Activated T-helper 1 cell treated with anti-CD3 and anti-CD28 coated beads, Interleukin-12 subunit alpha, Interleukin-12 subunit beta, Interleukin-2, Interleukin-4 antibody, amounts not matched to agents 30 ng/mL and 10 ng/mL and 1 ng/mL, durations not matched to agents 14 hours and 24 hours and 36 hours (primary cell): Measurements from ENCODE around the gene PAX7. TPM values are rescaled to one million over a fixed set of nuclear protein-coding genes. Genes with fewer than 3 reads are reported as not detected.

Experiments used
- DNase-seq: peaks from one replicate; pipeline ENCODE4 v3.0.0; 2021; ENCODE audit warnings: low spot score
- H3K27ac Mint-ChIP-seq: one replicate; pipeline ENCODE4 v1.8.0; 2021; ENCODE audit warnings: mild to moderate bottlenecking, mixed read lengths
- H3K27me3 Mint-ChIP-seq: one replicate; pipeline ENCODE4 v1.8.0; 2022; ENCODE audit warnings: mild to moderate bottlenecking, moderate library complexity, mixed read lengths; ENCODE audit not compliant: insufficient read depth
- H3K36me3 Mint-ChIP-seq: one replicate; pipeline ENCODE4 v1.8.0; 2021; ENCODE audit warnings: low read depth, mixed read lengths
- H3K4me1 Mint-ChIP-seq: one replicate; pipeline ENCODE4 v1.8.0; 2021; ENCODE audit warnings: low read depth, mixed read lengths
- H3K4me3 Mint-ChIP-seq: one replicate; pipeline ENCODE4 v1.8.0; 2021; ENCODE audit warnings: mild to moderate bottlenecking, moderate library complexity, mixed read lengths
- H3K9me3 Mint-ChIP-seq: one replicate; pipeline ENCODE4 v1.8.0; 2021; ENCODE audit warnings: mixed read lengths
- intact Hi-C: fragments of 100-400 bp; cut with micrococcal nuclease; formaldehyde crosslinking; loops from one replicate; pipeline ENCODE4 v1.15.1; 2024
- total RNA-seq: library from RNA; stranded (reverse); gene quantifications from 2 replicates; pipeline ENCODE4 v1.2.3, GENCODE V29; 2022

Gene PAX7
- total RNA-seq, 1 donor from 2014 or later: not detected

GRCh38 chr1:18712252-18712600, 81.6 kb downstream of the PAX7 start:
- Mint-ChIP-seq H3K9me3 (no peaks in the 10 kb centered on the region), H3K4me1 (no peaks in the 10 kb centered on the region), H3K36me3 (no peaks in the 10 kb centered on the region), H3K27ac (no peak overlapping the region), H3K4me3 (no peak overlapping the region), H3K27me3 (peaks cover 19% of the 10 kb centered on the region)
- no peak for DNase-seq
- intact Hi-C loops: no loop called here

GRCh38 chr1:18714404-18715175, 83.9 kb downstream of the PAX7 start:
- no peak for DNase-seq
- Mint-ChIP-seq H3K9me3 (no peaks in the 10 kb centered on the region), H3K4me3 (no peak overlapping the region), H3K36me3 (no peaks in the 10 kb centered on the region), H3K4me1 (no peaks in the 10 kb centered on the region), H3K27ac (no peak overlapping the region), H3K27me3 (peaks cover 29% of the 10 kb centered on the region)
- intact Hi-C loops: no loop called here

GRCh38 chr1:18716112-18716784, 85.6 kb downstream of the PAX7 start:
- Mint-ChIP-seq H3K36me3 (no peaks in the 10 kb centered on the region), H3K27me3 (peaks cover 29% of the 10 kb centered on the region), H3K4me3 (no peak overlapping the region), H3K9me3 (no peaks in the 10 kb centered on the region), H3K4me1 (no peaks in the 10 kb centered on the region), H3K27ac (no peak overlapping the region)
- intact Hi-C loops: no loop called here
- DNase-seq: no peak

- no peak overlapping the region for H3K27ac Mint-ChIP-seq
- intact Hi-C loops: no loop called here
- H3K36me3 Mint-ChIP-seq: no peaks in the 10 kb centered on the region
- H3K4me3 Mint-ChIP-seq: no peak overlapping the region
- no peak for DNase-seq
- no peaks in the 10 kb centered on the region for H3K4me1 Mint-ChIP-seq
- peaks cover 27% of the 10 kb centered on the region for H3K27me3 Mint-ChIP-seq
- no peaks in the 10 kb centered on the region for H3K9me3 Mint-ChIP-seq
Measured at GRCh38 chr1:18716785-18717678, 86.4 kb downstream of the PAX7 start.

- H3K9me3 Mint-ChIP-seq: no peaks in the 10 kb centered on the region
Measured at GRCh38 chr1:18719786-18720451, 89.3 kb downstream of the PAX7 start.

GRCh38 chr1:18721041-18721440, 90.4 kb downstream of the PAX7 start:
- DNase-seq: no peak
- Mint-ChIP-seq H3K27me3 (peaks cover 32% of the 10 kb centered on the region), H3K4me3 (no peak overlapping the region), H3K9me3 (no peaks in the 10 kb centered on the region), H3K27ac (no peak overlapping the region), H3K4me1 (no peaks in the 10 kb centered on the region), H3K36me3 (no peaks in the 10 kb centered on the region)
- intact Hi-C loops: no loop called here

More at GRCh38 chr1:18719786-18720451, 89.3 kb downstream of the PAX7 start:
- H3K4me3 Mint-ChIP-seq: no peak overlapping the region
- intact Hi-C loops: no loop called here
- peaks cover 26% of the 10 kb centered on the region for H3K27me3 Mint-ChIP-seq
- DNase-seq: no peak
- no peaks in the 10 kb centered on the region for H3K36me3 Mint-ChIP-seq
- no peaks in the 10 kb centered on the region for H3K4me1 Mint-ChIP-seq
- H3K27ac Mint-ChIP-seq: no peak overlapping the region

- no peaks in the 10 kb centered on the region for H3K36me3 Mint-ChIP-seq
- H3K4me1 Mint-ChIP-seq: no peaks in the 10 kb centered on the region
- H3K4me3 Mint-ChIP-seq: no peak overlapping the region
- no peak overlapping the region for H3K27ac Mint-ChIP-seq
- H3K9me3 Mint-ChIP-seq: no peaks in the 10 kb centered on the region
- intact Hi-C loops: no loop called here
- no peak for DNase-seq
- peaks cover 33% of the 10 kb centered on the region for H3K27me3 Mint-ChIP-seq
Measured at GRCh38 chr1:18721776-18722175, 91.1 kb downstream of the PAX7 start.

GRCh38 chr1:18722270-18722669, 91.6 kb downstream of the PAX7 start:
- H3K27ac Mint-ChIP-seq: no peak overlapping the region
- H3K9me3 Mint-ChIP-seq: no peaks in the 10 kb centered on the region
- DNase-seq: no peak
- no peaks in the 10 kb centered on the region for H3K36me3 Mint-ChIP-seq
- no peaks in the 10 kb centered on the region for H3K4me1 Mint-ChIP-seq
- no peak overlapping the region for H3K4me3 Mint-ChIP-seq
- intact Hi-C loops: no loop called here
- H3K27me3 Mint-ChIP-seq: peaks cover 36% of the 10 kb centered on the region

GRCh38 chr1:18723206-18723605, 92.6 kb downstream of the PAX7 start:
- DNase-seq: no peak
- Mint-ChIP-seq H3K4me1 (no peaks in the 10 kb centered on the region), H3K9me3 (no peaks in the 10 kb centered on the region), H3K27ac (no peak overlapping the region), H3K27me3 (peaks cover 26% of the 10 kb centered on the region), H3K36me3 (no peaks in the 10 kb centered on the region), H3K4me3 (no peak overlapping the region)
- intact Hi-C loops: no loop called here

- DNase-seq: no peak
- Mint-ChIP-seq H3K9me3 (no peaks in the 10 kb centered on the region), H3K27me3 (peaks cover 25% of the 10 kb centered on the region), H3K4me3 (no peak overlapping the region), H3K36me3 (no peaks in the 10 kb centered on the region), H3K27ac (no peak overlapping the region), H3K4me1 (no peaks in the 10 kb centered on the region)
- intact Hi-C loops: no loop called here
Measured at GRCh38 chr1:18723701-18724411, 93.2 kb downstream of the PAX7 start.

GRCh38 chr1:18724801-18725200, 94.2 kb downstream of the PAX7 start:
- H3K36me3 Mint-ChIP-seq: no peaks in the 10 kb centered on the region
- no peak overlapping the region for H3K27ac Mint-ChIP-seq
- no peaks in the 10 kb centered on the region for H3K9me3 Mint-ChIP-seq
- no peak for DNase-seq
- H3K27me3 Mint-ChIP-seq: peaks cover 29% of the 10 kb centered on the region
- intact Hi-C loops: no loop called here
- H3K4me1 Mint-ChIP-seq: no peaks in the 10 kb centered on the region
- H3K4me3 Mint-ChIP-seq: no peak overlapping the region

- no peak for DNase-seq
- Mint-ChIP-seq H3K4me1 (no peaks in the 10 kb centered on the region), H3K36me3 (no peaks in the 10 kb centered on the region), H3K27me3 (peaks cover 27% of the 10 kb centered on the region), H3K9me3 (no peaks in the 10 kb centered on the region), H3K4me3 (no peak overlapping the region), H3K27ac (no peak overlapping the region)
- intact Hi-C loops: no loop called here
Measured at GRCh38 chr1:18725231-18725895, 94.7 kb downstream of the PAX7 start.
